ENCODE results near the gene MICALL2.

MICALL2 gene

DNA sequence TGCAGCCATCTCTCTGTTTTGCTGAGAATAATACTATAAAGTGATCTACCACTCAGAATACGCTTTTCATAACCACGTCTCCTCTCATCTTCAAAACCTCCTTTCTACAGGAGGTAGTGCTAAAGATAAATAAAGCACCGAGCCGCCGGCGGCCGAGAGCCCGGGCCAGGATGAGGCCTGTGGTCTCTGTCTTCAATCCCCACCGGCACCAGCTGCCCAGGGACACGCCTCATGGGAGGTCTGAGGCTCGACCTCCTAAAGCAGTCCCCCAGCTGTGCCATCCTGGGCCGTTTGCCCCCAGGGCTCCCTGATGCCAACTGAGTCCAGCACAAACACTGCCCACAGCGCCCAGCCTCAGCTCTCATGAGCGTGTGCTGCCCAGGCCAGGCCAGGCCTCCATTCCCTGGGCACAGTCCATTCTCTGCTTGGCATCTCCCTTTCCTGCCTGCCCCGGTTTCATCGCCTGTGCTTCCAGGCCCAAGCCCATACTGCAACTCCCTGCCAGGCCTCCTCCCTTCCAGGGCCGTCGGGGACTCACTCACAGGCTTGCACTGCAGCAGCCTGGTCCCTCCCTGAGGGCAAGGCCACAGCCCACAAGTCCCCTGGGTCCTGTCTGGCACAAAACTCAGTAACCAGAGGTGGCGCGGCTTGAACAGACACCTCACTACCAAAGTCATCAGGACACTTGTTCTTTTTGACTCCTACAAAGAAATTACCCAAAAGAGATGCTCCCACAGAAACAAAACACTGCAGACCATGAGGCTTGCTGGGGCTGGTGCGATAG lies 42.4 kb upstream of the MICALL2 start:
- TF ChIP-seq, protein P1, sequence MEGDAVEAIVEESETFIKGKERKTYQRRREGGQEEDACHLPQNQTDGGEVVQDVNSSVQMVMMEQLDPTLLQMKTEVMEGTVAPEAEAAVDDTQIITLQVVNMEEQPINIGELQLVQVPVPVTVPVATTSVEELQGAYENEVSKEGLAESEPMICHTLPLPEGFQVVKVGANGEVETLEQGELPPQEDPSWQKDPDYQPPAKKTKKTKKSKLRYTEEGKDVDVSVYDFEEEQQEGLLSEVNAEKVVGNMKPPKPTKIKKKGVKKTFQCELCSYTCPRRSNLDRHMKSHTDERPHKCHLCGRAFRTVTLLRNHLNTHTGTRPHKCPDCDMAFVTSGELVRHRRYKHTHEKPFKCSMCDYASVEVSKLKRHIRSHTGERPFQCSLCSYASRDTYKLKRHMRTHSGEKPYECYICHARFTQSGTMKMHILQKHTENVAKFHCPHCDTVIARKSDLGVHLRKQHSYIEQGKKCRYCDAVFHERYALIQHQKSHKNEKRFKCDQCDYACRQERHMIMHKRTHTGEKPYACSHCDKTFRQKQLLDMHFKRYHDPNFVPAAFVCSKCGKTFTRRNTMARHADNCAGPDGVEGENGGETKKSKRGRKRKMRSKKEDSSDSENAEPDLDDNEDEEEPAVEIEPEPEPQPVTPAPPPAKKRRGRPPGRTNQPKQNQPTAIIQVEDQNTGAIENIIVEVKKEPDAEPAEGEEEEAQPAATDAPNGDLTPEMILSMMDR (IDR thresholded peaks at IDR 0.05; ENCODE audit: borderline replicate concordance, insufficient read depth, low read depth, low read length): no peak
- H3K4me3 ChIP-seq (ENCODE audit: low read depth, low read length): no peak overlapping the region

DNA sequence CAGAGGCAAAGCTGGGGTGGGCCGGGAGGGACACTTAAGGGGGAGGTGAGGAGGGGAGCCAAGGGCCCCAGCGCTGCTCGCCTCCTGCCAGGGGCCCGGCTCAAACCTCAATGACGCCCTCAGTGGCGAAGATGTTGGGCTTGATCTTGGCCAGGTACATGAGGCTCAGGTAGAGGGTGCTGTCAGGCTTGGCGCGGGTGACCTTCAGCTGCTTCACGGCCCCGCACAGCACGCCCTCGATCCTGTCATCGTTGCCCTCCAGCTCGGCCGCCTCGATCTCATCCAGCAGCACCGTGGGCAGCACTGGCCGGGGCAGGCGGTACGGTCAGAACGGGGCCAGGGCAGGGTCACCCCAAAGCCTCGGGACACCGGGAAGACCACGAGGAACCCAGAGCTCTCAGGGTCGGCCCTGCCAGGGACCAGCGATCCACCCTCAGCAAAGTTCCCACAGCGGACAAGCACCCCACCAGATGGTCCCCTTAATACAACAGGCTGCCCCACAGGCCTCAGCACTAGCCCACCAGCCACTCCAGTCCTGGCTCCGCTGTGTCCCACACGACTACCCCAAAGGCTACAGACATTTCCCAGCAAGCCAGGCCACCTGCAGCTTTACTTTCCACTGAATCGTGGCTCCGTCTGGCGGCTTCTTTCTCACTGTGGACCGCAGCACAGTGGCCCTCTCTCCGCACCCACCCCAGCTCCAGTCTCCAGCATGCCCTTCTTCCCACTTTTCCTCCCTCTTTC lies 41.0 kb upstream of the MICALL2 start:
- TF ChIP-seq, protein P1 (IDR thresholded peaks at IDR 0.05; ENCODE audit: borderline replicate concordance, insufficient read depth, low read depth, low read length): no peak
- H3K4me3 ChIP-seq (ENCODE audit: low read depth, low read length): no peak overlapping the region

DNA sequence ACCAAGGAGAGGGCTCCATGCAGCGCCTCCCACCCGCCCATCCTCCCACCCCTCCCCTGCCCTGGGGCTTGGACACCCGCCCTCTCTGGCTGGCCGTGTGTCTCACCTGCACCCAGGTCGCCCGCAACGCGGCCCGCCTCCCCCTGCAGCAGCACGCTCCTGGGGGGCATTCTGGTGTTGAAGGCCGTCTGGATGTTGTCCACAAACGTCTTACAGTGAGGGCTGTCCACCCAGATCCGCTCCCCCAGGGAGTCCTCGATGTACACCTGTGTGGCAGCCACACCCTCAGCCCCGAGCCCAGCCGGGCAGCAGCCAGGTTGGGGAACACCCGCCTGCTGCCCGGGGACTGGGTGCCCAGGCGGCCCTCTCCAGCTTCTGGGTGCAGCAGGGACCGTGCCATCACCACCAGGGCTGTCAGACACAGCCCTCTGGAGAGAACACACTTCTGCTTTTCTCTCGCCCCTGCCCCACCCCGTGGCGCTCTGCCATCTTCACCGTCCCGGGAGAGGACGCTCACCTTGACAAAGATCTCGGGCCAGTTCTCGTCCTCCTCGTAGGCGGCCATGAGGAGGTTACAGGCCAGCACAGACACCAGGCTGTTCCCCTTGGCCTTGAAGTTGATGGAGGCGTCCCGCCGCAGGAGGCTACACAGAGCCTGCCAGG lies 40.2 kb upstream of the MICALL2 start:
- no peak overlapping the region for H3K4me3 ChIP-seq (ENCODE audit: low read depth, low read length)
- TF ChIP-seq, protein P1 (IDR thresholded peaks at IDR 0.05; ENCODE audit: borderline replicate concordance, insufficient read depth, low read depth, low read length): no peak

DNA sequence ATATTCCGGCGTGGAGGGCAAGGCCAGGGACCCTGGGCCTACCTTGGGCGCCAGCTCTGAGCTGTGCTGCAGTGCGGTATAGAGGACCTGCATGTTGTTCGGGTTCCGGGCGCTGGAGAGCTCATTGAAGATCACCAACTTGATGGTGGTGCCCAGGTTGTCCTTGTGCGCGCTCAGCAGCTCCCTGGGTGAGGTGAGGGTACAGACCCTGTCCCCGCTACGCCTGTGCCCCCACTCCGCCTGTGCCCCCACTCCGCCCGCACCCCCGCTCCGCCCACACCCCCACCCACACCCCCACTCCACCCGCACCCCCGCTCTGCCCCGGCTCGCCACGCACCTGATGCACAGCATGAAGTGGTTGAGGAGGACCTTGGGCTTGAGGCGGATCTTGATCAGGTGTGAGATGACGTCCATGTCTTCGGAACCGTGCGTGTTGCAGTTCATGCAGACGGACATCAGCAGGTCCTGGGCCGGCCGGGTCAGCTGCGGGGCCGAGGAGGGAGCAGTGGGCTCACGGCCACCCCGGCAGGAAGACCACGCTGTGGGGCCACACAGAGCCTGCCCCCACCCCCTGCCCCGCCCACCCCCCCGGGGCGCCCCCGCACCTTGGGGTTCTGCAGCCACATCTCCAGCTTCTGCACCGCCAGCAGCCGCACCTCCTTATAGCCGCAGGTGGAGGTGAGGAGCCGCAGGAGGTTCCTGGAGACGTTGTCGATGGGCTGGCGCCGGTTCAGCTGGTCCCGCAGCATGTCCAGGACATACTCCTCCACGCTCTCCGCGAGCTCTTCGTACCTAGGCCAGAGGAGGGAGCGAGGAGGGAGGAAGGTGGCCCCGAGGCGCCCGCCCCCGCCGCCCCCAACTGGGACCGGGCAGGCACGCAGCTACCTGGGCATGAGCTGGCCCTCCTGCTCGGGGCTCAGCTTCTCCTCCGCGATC lies 39.4 kb upstream of the MICALL2 start:
- H3K4me3 ChIP-seq (ENCODE audit: low read depth, low read length): no peak overlapping the region
- TF ChIP-seq, protein P1 (IDR thresholded peaks at IDR 0.05; ENCODE audit: borderline replicate concordance, insufficient read depth, low read depth, low read length): no peak

DNA sequence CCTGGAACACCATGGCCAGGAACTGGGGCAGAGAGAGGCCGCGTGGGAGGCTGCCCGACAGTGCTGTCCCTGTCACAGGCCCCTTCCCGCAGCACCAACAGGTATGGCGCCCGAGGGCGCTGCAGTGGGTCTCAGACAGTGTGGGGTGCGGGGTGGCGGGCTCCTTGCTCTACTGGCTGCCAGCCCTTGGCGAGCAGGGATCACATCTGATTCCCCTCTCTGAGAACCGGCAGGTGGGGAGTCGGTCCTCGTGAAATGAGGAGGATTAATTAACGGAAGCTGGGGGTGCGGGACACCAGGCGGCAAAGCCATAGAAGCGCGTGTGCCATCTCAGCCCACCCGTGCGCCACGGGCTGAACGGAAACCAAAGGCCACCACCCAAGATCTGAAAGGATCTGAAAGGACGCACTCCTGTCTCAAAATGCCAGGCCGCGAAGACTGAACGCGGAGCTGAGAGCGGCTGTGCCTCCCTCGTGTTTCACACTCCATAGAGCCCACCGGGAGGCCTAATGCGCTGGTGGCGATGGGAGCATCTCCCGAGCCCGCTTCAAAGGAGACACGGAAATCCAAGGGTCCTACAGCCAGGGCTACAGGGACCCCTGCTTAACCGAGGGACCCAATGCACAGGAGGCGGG lies 38.1 kb upstream of the MICALL2 start:
- TF ChIP-seq, protein P1 (IDR thresholded peaks at IDR 0.05; ENCODE audit: borderline replicate concordance, insufficient read depth, low read depth, low read length): no peak
- H3K4me3 ChIP-seq (ENCODE audit: low read depth, low read length): no peak overlapping the region
